Muscle of back (tissue), 13 donors: Measurements from ENCODE around the gene BNC2. TPM values are rescaled to one million over a fixed set of nuclear protein-coding genes. Genes with fewer than 3 reads are reported as not detected.
"Not testable (repeated sequence)": the region's sequence is repeated elsewhere in the genome, so short reads cannot be mapped to it uniquely, and the experiment has no call there.

Experiments used
- DNase-seq, 3 donors: peaks; one replicate each; pipeline versions ENCODE4 v3.0.0 to v3.0.0-alpha.2; 2013
- long read RNA-seq, 9 donors: transcript quantifications; one replicate each; lab custom pipeline, GENCODE V29; 2026
- polyA plus RNA-seq, 10 donors: library from polyadenylated mRNA; unstranded; fragments of 120-200 nt; gene quantifications; one replicate each; pipeline ENCODE4 v1.2.1, GENCODE V29; 2013; ENCODE audit not compliant: insufficient read length in 10 of 10

The BNC2 gene, protein sequence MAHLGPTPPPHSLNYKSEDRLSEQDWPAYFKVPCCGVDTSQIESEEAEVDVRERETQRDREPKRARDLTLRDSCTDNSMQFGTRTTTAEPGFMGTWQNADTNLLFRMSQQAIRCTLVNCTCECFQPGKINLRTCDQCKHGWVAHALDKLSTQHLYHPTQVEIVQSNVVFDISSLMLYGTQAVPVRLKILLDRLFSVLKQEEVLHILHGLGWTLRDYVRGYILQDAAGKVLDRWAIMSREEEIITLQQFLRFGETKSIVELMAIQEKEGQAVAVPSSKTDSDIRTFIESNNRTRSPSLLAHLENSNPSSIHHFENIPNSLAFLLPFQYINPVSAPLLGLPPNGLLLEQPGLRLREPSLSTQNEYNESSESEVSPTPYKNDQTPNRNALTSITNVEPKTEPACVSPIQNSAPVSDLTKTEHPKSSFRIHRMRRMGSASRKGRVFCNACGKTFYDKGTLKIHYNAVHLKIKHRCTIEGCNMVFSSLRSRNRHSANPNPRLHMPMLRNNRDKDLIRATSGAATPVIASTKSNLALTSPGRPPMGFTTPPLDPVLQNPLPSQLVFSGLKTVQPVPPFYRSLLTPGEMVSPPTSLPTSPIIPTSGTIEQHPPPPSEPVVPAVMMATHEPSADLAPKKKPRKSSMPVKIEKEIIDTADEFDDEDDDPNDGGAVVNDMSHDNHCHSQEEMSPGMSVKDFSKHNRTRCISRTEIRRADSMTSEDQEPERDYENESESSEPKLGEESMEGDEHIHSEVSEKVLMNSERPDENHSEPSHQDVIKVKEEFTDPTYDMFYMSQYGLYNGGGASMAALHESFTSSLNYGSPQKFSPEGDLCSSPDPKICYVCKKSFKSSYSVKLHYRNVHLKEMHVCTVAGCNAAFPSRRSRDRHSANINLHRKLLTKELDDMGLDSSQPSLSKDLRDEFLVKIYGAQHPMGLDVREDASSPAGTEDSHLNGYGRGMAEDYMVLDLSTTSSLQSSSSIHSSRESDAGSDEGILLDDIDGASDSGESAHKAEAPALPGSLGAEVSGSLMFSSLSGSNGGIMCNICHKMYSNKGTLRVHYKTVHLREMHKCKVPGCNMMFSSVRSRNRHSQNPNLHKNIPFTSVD
- polyA plus RNA-seq = 10 to 100 TPM in 2 of 10 donors, 1 to 10 TPM in 8; 6.1 to 11.8 (median 7.5) TPM
- long read RNA-seq, donor 1 = 0 reads
- long read RNA-seq, donor 2 = 0 reads
- long read RNA-seq, donor 3 = 0 reads
- long read RNA-seq, donor 4 = 0 reads
- long read RNA-seq, donor 5, full-length matches to known transcripts = 2 of 2 reads
- long read RNA-seq, donor 5, partial matches to known transcripts = 0 of 2 reads
- long read RNA-seq, donor 5, other reads (novel, unspliced or antisense) = 0 of 2 reads
- long read RNA-seq, donor 6, partial matches to known transcripts = 0 of 1 reads
- long read RNA-seq, donor 6, other reads (novel, unspliced or antisense) = 0 of 1 reads
- long read RNA-seq, donor 7 = 0 reads
- long read RNA-seq, donor 8, partial matches to known transcripts = 0 of 1 reads
- long read RNA-seq, donor 8, other reads (novel, unspliced or antisense) = 0 of 1 reads
- long read RNA-seq, donor 9 = 0 reads

- peak; percentile 63 to 93 (median 75) for DNase-seq
These were observed at the start of gene BNC2 for GRCh38 chr9:16870596-16871335. Gene BNC2 (minus strand): TSS chr9:16870670. CDS start chr9:16870648, 22 bp downstream.

DNA sequence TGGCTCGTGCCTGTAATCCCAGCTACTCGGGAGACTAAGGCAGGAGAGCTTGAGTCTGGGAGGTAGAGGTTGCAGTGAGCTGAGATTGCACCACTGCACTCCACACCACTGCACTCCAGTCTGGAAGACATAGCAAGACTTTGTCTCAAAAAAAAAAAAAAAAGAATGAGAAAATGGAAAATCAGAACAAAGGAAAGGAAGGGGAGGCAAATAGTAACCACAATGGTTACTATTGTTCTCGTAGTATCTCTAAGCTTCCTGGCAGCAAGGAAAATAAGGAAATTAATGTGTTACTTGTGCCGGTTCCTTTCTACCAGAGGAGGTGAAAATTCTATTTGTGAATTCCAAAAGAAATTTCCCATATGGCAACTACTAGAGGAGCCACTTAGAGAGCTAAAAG is 48.5 kb upstream of the BNC2 start:
- DNase-seq = no peak

GRCh38 chr9:16915126-16915831 is 44.8 kb upstream of the BNC2 start:
- no peak for DNase-seq

DNA sequence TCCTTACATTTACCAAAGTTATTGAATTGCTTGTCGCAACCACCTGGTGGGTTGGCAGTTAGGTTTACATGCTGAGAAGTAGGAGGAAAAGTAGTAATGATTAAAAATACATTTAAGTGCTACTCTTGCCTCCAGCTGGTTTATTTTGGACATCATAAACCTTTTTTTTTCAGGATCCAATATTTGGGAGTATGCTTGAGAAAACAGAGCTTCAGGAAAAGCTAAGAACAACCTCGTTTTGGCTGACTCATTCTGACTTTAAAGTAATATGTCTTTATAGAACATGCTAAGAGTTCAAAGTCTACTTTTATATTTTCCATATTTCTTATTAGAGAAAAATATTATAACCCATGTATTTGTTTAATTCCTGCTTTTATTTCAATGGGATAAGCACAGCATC is 41.7 kb upstream of the BNC2 start:
- no peak for DNase-seq

DNA sequence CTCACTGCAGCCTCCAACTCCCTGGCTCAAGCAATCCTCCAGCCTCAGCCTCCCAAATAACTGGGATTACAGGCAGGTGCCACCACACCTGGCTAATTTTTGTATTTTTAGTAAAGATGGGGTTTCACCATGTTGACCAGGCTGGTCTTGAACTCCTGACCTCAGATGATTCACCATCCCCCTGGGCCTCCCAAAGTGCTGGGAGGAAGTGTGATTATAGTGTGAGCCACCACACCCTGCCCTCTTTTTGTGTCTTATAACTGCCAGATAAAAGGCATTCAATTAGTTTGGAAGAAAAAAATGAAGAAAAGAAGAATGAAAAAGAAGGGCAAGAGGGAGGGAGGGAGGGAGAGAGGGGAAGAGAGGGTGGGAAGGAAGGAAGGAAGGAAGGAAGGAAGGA is 37.7 kb upstream of the BNC2 start:
- not testable (repeated sequence) for DNase-seq

DNA sequence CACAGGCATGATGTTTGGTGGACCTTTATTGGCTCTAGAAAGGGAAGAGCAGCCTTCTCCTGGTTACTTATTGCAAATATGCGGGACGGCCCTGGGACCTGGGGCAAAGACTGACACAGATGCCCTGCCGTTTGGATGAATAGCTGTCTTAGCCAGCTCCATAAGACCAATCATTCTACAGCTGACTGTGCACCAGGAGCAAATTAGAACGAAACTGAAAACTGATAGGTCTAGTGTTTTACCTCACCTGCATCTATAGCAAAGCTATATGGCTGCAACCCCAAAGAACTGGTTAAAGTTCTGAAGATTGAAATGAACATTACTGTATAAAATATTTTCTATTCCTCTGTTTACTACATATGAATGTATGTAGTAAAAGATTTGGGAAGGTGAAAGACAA is 34.2 kb upstream of the BNC2 start:
- no peak for DNase-seq

DNA sequence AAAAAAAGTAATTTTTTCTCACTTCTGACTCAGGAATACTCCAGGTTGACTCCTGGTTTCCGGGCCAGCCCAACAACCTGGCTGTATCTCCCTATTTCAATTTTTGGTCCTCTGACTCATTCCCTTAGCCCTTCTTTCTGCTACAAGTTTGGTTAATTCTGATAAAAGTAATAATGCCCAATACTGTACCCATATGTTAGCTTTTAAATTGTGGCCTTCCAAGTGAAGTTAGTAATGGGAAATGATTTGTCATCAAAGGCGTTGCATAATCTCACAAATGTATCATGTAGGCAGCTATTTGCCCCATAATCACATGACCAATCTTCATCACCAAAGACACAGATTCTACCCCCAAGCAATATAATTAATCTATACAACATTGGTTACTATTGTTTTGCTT is 31.1 kb upstream of the BNC2 start:
- no peak for DNase-seq

DNA sequence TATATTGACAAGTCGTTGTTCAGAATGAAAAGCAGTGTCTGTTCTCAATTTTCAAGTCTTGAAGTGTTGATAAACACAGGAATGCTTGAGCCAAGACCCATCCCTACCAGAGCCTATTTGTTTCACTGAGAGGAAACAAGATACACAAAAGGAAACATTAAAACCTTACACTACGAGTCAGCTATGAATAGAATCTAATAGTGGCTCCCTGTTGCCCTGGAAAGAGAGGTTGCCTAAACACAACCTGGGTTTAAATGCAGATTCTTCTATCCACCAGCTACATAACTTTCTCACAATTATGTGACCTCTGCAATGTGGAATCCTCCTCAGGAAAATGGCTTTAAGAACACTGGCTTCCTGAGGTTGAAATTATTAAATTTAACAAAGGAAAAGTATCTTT is 29.1 kb upstream of the BNC2 start:
- no peak for DNase-seq

GRCh38 chr9:16898464-16898863 is 28.0 kb upstream of the BNC2 start:
- no peak for DNase-seq

DNA sequence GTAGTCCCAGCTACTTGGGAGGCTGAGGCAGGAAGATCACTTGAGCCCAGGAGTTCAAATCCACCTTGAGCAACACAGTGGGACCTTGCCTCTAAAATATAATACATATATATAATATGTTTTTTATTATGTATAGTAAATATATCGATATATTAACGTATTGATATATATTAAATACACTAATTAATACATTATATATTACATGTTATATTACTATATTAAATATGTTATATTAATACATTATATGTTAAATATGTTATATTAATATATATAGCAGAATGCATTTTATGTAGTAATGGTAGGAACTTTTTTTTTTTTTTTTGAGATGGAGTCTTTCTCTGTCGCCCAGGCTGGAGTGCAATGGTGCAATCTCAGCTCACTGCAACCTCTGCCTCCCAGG is 18.1 kb upstream of the BNC2 start:
- DNase-seq = no peak

- DNase-seq = no peak
These were observed 15.5 kb upstream of the BNC2 start for GRCh38 chr9:16885931-16886330.

DNA sequence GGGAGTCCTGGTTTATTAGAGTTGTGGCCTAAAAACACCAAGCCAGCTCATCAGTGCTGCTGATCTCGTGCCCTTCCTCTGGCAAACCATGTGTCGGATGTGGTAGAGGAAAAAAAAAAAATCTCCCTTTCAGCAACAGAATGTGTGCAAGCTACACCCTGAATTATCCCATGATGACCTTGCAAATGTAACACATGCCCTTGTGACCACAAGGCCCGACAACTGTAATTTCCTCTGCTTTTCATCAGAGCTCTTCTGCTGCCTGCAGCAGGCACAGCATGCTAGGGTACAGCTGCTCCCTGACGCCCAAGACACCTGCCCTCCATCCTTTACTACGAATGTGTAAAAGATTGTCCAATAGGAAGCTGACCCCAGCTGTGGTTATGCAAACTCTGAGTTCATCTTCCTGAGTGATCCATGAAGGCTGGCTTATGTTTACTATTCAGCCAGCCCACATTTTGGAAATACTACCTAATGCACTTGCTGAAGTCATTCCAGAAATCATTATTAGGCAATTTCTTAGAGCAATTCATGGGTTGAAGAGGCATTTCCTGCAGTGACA is 14.6 kb upstream of the BNC2 start:
- DNase-seq = peak in 1 of 3 donors; percentile 40

DNA sequence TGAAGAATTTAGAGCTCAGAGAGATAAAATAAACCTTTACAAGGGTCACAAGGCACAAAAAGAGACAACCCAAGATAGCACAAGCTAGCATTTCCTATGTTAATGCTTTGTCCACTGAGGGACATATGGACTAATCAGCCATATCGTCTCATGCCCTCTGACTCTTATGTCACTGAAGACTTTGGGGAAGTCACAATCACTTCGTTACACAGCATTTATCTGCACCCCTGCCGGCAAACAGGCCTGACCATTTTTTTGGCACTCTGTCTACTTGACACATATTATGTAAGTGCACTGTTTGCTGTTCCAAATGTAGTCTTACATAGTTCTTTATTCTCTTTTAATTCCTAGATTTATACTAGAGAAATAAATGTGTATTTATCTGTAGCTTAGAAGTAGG is 13.9 kb upstream of the BNC2 start:
- no peak for DNase-seq

DNA sequence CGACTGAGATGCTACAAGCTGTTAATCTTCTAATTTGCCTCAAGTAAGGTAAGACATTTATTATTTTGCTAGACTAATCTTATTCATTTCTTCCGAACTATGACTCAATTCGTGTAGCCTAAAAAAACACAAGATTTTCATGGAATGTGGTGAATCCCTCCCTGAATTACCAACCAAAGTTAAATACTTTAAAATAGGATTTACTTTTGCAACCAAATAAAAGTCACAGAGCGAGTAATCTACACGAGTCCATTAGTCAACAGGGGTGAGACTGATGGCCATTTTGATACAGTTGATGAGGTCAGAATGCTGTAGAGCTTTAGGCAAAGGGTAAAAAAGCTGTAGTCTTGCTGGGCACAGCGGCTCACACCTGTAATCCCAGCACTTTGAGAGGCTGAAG is 13.1 kb upstream of the BNC2 start:
- DNase-seq = no peak

GRCh38 chr9:16882440-16882839 is 12.0 kb upstream of the BNC2 start:
- not testable (repeated sequence) for DNase-seq

GRCh38 chr9:16879416-16879815 is 8.9 kb upstream of the BNC2 start:
- no peak for DNase-seq

DNA sequence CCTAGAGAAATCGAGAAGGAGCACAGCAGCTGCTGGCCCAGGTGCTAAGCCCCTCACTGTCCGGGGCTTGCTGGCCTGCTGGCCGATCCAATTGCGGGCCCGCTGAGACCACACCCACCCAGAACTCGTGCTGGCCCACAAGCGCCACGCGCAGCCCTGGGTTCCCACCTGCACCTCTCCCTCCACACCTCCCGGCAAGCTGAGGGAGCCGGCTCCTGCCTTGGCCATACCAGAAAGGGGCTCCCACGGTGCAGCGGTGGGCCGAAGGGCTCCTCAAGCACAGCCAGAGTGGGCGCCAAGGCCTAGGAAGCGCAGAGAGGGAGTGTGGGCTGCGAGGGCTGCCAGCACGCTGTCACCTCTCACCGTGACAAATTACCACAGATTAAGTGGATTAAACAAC is 6.8 kb upstream of the BNC2 start:
- DNase-seq = no peak

- peak in 1 of 3 donors; percentile 22 for DNase-seq
These were observed 2.8 kb upstream of the BNC2 start for GRCh38 chr9:16873126-16873802.
